Gastroesophageal sphincter (tissue), 3 donors: ENCODE results near the gene USP54.

Source experiments
- POLR2A ChIP-seq, 2 donors: fragments of 450-650 bp; IDR thresholded peaks; one replicate each; pipeline ENCODE4 v1.6.1; 2017; ENCODE audit warnings: antibody characterized with exemption in 2 of 2, mild to moderate bottlenecking in 2 of 2, moderate library complexity in 1 of 2
- TF ChIP-seq, protein P1 (sequence below), 4 experiments: fragments of 200-600 bp in 2 of 4; fragments of 450-650 bp in 2 of 4; sonication (generic) in 1 of 4; IDR thresholded peaks; one replicate each; pipeline ENCODE4 v1.5.1; 2017 to 2019; ENCODE audit warnings: antibody characterized with exemption in 4 of 4, mild to moderate bottlenecking in 2 of 4, moderate library complexity in 2 of 4

DNA sequence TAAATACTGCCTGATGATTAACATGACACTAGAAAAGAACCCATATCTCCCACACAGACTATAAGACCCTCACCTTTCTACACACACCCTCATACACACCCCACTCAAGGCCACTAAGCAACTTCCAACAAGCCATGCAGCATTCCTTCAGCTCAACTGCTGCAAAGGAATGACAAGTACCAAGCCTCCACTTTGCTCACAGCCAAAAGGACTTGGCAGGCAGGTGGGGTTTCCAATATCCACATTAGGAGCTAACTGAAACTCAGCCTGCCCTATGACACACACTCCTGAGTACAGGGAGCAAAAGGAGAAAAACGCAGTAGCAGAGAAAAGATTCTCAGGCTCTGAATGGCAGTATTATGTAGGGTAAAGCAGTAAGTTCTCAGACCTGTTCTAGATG is 13.4 kb downstream of the USP54 start:
- TF ChIP-seq POLR2A (IDR thresholded peaks at IDR 0.05), result no peak
- TF ChIP-seq, protein P1, sequence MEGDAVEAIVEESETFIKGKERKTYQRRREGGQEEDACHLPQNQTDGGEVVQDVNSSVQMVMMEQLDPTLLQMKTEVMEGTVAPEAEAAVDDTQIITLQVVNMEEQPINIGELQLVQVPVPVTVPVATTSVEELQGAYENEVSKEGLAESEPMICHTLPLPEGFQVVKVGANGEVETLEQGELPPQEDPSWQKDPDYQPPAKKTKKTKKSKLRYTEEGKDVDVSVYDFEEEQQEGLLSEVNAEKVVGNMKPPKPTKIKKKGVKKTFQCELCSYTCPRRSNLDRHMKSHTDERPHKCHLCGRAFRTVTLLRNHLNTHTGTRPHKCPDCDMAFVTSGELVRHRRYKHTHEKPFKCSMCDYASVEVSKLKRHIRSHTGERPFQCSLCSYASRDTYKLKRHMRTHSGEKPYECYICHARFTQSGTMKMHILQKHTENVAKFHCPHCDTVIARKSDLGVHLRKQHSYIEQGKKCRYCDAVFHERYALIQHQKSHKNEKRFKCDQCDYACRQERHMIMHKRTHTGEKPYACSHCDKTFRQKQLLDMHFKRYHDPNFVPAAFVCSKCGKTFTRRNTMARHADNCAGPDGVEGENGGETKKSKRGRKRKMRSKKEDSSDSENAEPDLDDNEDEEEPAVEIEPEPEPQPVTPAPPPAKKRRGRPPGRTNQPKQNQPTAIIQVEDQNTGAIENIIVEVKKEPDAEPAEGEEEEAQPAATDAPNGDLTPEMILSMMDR (IDR thresholded peaks at IDR 0.05), result no peak
